BE2C (cell line): ENCODE data around the gene KCNAB2.

ENCODE experiments used
- DNase-seq: peaks from one replicate; pipeline ENCODE4 v3.0.0-alpha.2; 2020
- H3K27me3 ChIP-seq: fragments of 250-450 bp; sonication (Bioruptor Pico); 2 replicates; pipeline ENCODE4 v1.5.1; 2020; ENCODE audit warnings: mild to moderate bottlenecking
- H3K36me3 ChIP-seq: fragments of 250-450 bp; sonication (Bioruptor Pico); 2 replicates; pipeline ENCODE4 v1.5.1; 2020; ENCODE audit warnings: mild to moderate bottlenecking
- H3K4me1 ChIP-seq: fragments of 250-450 bp; sonication (Bioruptor Pico); 2 replicates; pipeline ENCODE4 v1.5.1; 2020
- H3K4me3 ChIP-seq: 2 replicates; pipeline ENCODE4 v1.5.1; 2011; ENCODE audit warnings: low read depth, low read length
- H3K9me3 ChIP-seq: fragments of 250-450 bp; sonication (Bioruptor Pico); 2 replicates; pipeline ENCODE4 v1.5.1; 2020
- TF ChIP-seq, protein P1 (sequence below): IDR thresholded peaks from 2 replicates; pipeline ENCODE4 v1.5.1; 2012; ENCODE audit warnings: mild to moderate bottlenecking, low read depth, low read length

The KCNAB2 gene

DNA sequence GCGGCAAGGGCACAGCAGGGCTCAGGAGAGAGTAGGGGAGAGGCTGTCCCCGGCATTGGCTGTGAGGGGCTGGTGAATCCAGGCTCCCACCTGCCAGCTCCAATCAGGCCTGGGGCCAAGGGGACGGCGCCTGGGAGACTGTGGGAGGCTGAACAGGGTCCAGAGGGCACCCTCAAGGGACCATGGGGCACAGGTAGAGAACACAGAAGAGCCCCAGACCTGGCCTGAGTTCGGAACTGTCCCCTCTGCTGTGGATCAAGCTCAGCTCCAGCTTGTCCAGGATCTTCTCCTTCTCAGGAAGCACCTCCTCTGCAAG is 67.0 kb downstream of the KCNAB2 start:
- H3K36me3 ChIP-seq = no peaks in the 10 kb centered on the region
- no peaks in the 10 kb centered on the region for H3K27me3 ChIP-seq
- TF ChIP-seq, protein P1, sequence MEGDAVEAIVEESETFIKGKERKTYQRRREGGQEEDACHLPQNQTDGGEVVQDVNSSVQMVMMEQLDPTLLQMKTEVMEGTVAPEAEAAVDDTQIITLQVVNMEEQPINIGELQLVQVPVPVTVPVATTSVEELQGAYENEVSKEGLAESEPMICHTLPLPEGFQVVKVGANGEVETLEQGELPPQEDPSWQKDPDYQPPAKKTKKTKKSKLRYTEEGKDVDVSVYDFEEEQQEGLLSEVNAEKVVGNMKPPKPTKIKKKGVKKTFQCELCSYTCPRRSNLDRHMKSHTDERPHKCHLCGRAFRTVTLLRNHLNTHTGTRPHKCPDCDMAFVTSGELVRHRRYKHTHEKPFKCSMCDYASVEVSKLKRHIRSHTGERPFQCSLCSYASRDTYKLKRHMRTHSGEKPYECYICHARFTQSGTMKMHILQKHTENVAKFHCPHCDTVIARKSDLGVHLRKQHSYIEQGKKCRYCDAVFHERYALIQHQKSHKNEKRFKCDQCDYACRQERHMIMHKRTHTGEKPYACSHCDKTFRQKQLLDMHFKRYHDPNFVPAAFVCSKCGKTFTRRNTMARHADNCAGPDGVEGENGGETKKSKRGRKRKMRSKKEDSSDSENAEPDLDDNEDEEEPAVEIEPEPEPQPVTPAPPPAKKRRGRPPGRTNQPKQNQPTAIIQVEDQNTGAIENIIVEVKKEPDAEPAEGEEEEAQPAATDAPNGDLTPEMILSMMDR = no peak
- no peak overlapping the region for H3K4me3 ChIP-seq
- no peaks in the 10 kb centered on the region for H3K9me3 ChIP-seq
- H3K4me1 ChIP-seq = no peaks in the 10 kb centered on the region
- DNase-seq = no peak

DNA sequence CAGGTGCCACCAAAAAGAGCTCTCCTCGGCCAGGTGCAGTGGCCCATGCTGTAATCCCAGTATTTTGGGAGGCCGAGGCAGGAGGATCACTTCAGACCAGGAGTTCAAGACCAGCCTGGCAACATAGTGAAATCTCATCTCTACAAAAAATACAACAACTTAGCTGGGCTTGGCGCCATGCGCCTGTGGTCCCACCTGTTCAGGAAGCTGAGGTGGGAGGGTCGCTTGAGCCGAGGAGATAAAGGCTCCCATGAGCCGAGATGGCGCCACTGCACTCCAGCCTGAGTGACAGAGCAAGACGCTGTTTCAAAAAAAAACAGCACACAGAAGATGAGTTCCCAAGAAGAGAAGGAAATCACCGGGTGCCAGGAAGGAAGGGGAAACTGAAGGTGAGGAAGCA is 67.4 kb downstream of the KCNAB2 start:
- H3K9me3 ChIP-seq = no peaks in the 10 kb centered on the region
- no peaks in the 10 kb centered on the region for H3K27me3 ChIP-seq
- no peaks in the 10 kb centered on the region for H3K36me3 ChIP-seq
- TF ChIP-seq, protein P1 = no peak
- H3K4me1 ChIP-seq = no peaks in the 10 kb centered on the region
- no peak overlapping the region for H3K4me3 ChIP-seq
- DNase-seq = no peak

DNA sequence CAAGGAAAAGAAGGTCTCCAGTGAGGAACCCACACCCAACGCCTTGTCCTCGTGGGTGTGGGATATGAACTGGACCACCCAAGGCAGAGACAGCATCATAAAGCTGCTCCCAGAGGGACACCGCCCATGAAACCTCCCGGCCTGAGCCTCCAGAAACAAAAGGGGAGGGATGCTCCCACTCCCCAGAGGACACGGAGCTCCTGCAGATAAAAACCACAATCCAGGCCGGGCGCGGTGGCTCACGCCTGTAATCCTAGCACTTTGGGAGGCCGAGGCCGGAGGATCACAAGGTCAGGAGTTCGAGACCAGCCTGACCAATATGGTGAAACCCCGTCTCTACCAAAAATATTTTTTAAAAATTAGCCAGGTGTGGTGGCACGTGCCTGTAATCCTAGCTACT is 68.1 kb downstream of the KCNAB2 start:
- H3K9me3 ChIP-seq = no peaks in the 10 kb centered on the region
- H3K36me3 ChIP-seq = no peaks in the 10 kb centered on the region
- H3K27me3 ChIP-seq = no peaks in the 10 kb centered on the region
- TF ChIP-seq, protein P1 = no peak
- no peaks in the 10 kb centered on the region for H3K4me1 ChIP-seq
- H3K4me3 ChIP-seq = no peak overlapping the region
- DNase-seq = no peak

DNA sequence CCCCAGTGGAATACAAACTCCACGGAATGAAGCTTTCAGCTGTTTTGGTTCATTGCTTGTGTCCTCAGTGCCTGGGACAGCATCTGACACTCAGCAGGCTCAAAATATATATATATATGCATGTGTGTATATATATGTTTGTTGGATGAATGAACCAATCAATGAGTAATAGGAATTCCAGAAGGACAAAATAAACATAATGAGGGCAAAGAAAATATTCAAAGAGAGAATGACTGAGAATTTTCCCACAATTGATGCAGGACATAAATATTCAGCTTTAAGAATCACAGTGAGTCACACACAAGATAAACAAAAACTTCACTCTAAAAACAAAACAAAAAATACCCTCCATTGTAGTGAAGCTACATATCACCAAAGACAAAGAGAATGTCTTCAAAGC is 70.4 kb downstream of the KCNAB2 start:
- H3K27me3 ChIP-seq = no peaks in the 10 kb centered on the region
- TF ChIP-seq, protein P1 = no peak
- no peak for DNase-seq

DNA sequence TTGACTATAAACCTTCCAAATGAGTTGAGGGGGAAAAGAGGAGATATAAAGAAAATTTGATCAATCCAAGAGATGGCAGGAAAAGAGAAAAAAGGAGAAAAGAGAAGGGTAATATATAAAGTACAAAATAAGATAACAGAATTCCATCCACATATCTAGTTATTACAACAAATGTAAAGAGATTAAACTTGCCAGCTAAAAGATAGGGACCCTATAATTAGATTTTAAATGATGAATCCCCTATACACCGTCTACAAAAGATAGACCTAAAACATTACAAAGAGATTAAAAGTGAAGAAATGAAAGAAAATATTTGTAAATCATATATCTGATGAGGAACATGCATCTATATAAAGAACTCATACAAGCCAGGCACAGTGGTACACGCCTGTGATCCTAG is 71.4 kb downstream of the KCNAB2 start:
- TF ChIP-seq, protein P1 = no peak

More for the DNA sequence above, 70.4 kb downstream of the KCNAB2 start:
- Histone ChIP-seq H3K9me3 (no peaks in the 10 kb centered on the region), H3K36me3 (no peaks in the 10 kb centered on the region), H3K4me3 (no peak overlapping the region), H3K4me1 (no peaks in the 10 kb centered on the region)

DNA sequence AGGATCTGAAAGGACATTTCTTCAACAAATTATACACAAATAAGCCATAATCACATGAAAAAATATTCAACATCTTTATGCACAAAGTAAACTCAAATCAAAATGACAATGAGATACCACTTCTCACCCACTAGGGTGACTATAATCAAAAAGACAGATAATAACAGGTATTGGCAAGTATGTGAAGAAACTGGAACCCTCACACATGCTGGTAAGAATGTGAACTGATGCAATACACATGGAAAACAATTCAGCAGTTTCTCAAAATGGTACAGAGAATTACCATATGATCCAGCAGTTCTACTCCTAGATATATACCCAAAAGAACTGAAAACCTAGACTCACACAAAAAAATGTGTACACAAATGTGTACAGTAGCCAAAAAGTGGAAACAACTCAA is 71.9 kb downstream of the KCNAB2 start:
- Histone ChIP-seq H3K27me3 (no peaks in the 10 kb centered on the region), H3K9me3 (no peaks in the 10 kb centered on the region), H3K36me3 (no peaks in the 10 kb centered on the region), H3K4me3 (no peak overlapping the region), H3K4me1 (no peaks in the 10 kb centered on the region)
- DNase-seq = no peak
- TF ChIP-seq, protein P1 = no peak

More for the DNA sequence above, 71.4 kb downstream of the KCNAB2 start:
- DNase-seq = no peak
- H3K4me3 ChIP-seq = no peak overlapping the region
- H3K9me3 ChIP-seq = no peaks in the 10 kb centered on the region
- H3K36me3 ChIP-seq = no peaks in the 10 kb centered on the region
- H3K27me3 ChIP-seq = no peaks in the 10 kb centered on the region
- no peaks in the 10 kb centered on the region for H3K4me1 ChIP-seq
